Measurements from ENCODE around the gene CFAP61. TPM values are rescaled to one million over a fixed set of nuclear protein-coding genes. Genes with fewer than 3 reads are reported as not detected.

The CFAP61 gene
- polyA plus RNA-seq, 4 donors: 0.12 to 5.3 (median 3.9) TPM

GRCh38 chr20:20371681-20372080 lies 319.3 kb downstream of the CFAP61 start:
- DNase-seq (ENCODE audit: low read depth in 4 of 4, low spot score in 3 of 4): no peak

GRCh38 chr20:20373091-20373571 lies 320.8 kb downstream of the CFAP61 start:
- no peak for DNase-seq (ENCODE audit: low read depth in 4 of 4, low spot score in 3 of 4)

- no peak for DNase-seq (ENCODE audit: low read depth in 4 of 4, low spot score in 3 of 4)
Observed at GRCh38 chr20:20375862-20376261, 323.5 kb downstream of the CFAP61 start.

- DNase-seq (ENCODE audit: low read depth in 4 of 4, low spot score in 3 of 4): no peak
Observed at GRCh38 chr20:20386192-20386591, 333.9 kb downstream of the CFAP61 start.

GRCh38 chr20:20390393-20390792 lies 338.1 kb downstream of the CFAP61 start:
- DNase-seq (ENCODE audit: low read depth in 4 of 4, low spot score in 3 of 4): no peak

- DNase-seq (ENCODE audit: low read depth in 4 of 4, low spot score in 3 of 4): no peak
Observed at GRCh38 chr20:20391115-20391514, 338.8 kb downstream of the CFAP61 start.

- no peak for DNase-seq (ENCODE audit: low read depth in 4 of 4, low spot score in 3 of 4)
Observed at GRCh38 chr20:20391766-20392165, 339.4 kb downstream of the CFAP61 start.

- no peak for DNase-seq (ENCODE audit: low read depth in 4 of 4, low spot score in 3 of 4)
Observed at GRCh38 chr20:20393207-20394120, 341.1 kb downstream of the CFAP61 start.

- DNase-seq (ENCODE audit: low read depth in 4 of 4, low spot score in 3 of 4): no peak
Observed at GRCh38 chr20:20395087-20395486, 342.8 kb downstream of the CFAP61 start.

GRCh38 chr20:20395903-20396568 lies 343.7 kb downstream of the CFAP61 start:
- DNase-seq (ENCODE audit: low read depth in 4 of 4, low spot score in 3 of 4): no peak

- no peak for DNase-seq (ENCODE audit: low read depth in 4 of 4, low spot score in 3 of 4)
Observed at GRCh38 chr20:20396794-20397193, 344.5 kb downstream of the CFAP61 start.

- no peak for DNase-seq (ENCODE audit: low read depth in 4 of 4, low spot score in 3 of 4)
Observed at GRCh38 chr20:20398123-20398522, 345.8 kb downstream of the CFAP61 start.

GRCh38 chr20:20399531-20400500 lies 347.5 kb downstream of the CFAP61 start:
- no peak for DNase-seq (ENCODE audit: low read depth in 4 of 4, low spot score in 3 of 4)

- DNase-seq (ENCODE audit: low read depth in 4 of 4, low spot score in 3 of 4): no peak
Observed at GRCh38 chr20:20401991-20402390, 349.7 kb downstream of the CFAP61 start.

GRCh38 chr20:20404633-20405032 lies 352.3 kb downstream of the CFAP61 start:
- no peak for DNase-seq (ENCODE audit: low read depth in 4 of 4, low spot score in 3 of 4)

- no peak for DNase-seq (ENCODE audit: low read depth in 4 of 4, low spot score in 3 of 4)
Observed at GRCh38 chr20:20405623-20406022, 353.3 kb downstream of the CFAP61 start.

GRCh38 chr20:20406306-20406705 lies 354.0 kb downstream of the CFAP61 start:
- no peak for DNase-seq (ENCODE audit: low read depth in 4 of 4, low spot score in 3 of 4)

- no peak for DNase-seq (ENCODE audit: low read depth in 4 of 4, low spot score in 3 of 4)
Observed at GRCh38 chr20:20407891-20408805, 355.8 kb downstream of the CFAP61 start.

GRCh38 chr20:20409331-20409730 lies 357.0 kb downstream of the CFAP61 start:
- no peak for DNase-seq (ENCODE audit: low read depth in 4 of 4, low spot score in 3 of 4)
